Measurements from ENCODE around the gene TENM4. TPM values are rescaled to one million over a fixed set of nuclear protein-coding genes. Genes with fewer than 3 reads are reported as not detected.

TENM4 gene
- polyA plus RNA-seq, 1 of the 3 experiments (the other 2 are of a cell fraction) = 16.7 TPM

- peak; percentile 43 for TF ChIP-seq PBX3 (IDR thresholded peaks at IDR 0.05)
- peak; percentile 66 for TF ChIP-seq TCF12 (IDR thresholded peaks at IDR 0.05)
- peak; percentile 78 for TF ChIP-seq NFIC (IDR thresholded peaks at IDR 0.05; ENCODE audit: borderline replicate concordance)
- TF ChIP-seq RCOR1 (IDR thresholded peaks at IDR 0.05; ENCODE audit: low read length) = no peak
- TF ChIP-seq FOXM1 (IDR thresholded peaks at IDR 0.05; ENCODE audit: low read depth) = no peak
- no peak for TF ChIP-seq SIN3A (IDR thresholded peaks at IDR 0.05; ENCODE audit: borderline replicate concordance, low read depth, low read length)
- no peak for TF ChIP-seq RAD21 (IDR thresholded peaks at IDR 0.05; ENCODE audit: low read length)
- TF ChIP-seq JUND (IDR thresholded peaks at IDR 0.05) = no peak
- TF ChIP-seq SMC3 (IDR thresholded peaks at IDR 0.05; ENCODE audit: low read depth, low read length) = no peak
- no peak for TF ChIP-seq TAF1 (IDR thresholded peaks at IDR 0.05; ENCODE audit: borderline replicate concordance, low read depth, low read length)
- TF ChIP-seq NRF1 (IDR thresholded peaks at IDR 0.05; ENCODE audit: low read depth, low read length) = no peak
- TF ChIP-seq POLR2AphosphoS5 (IDR thresholded peaks at IDR 0.05; ENCODE audit: low read depth, low read length) = no peak
- TF ChIP-seq MEF2A (IDR thresholded peaks at IDR 0.05; ENCODE audit: borderline replicate concordance, low read depth) = no peak
- no peak for TF ChIP-seq GABPA (IDR thresholded peaks at IDR 0.05; ENCODE audit: low read depth)
These were observed 698.4 kb downstream of the TENM4 start (continued) for GRCh38 chr11:78742430-78742829.

- CTCF ChIA-PET = interaction anchor here (0.8 to 1.5 kb wide), 3 partner anchors 56 to 219 kb away, joined by 3 to 4 read pairs (median 3); no protein-coding TSS in a partner anchor
- Histone ChIP-seq H3K4me2 (no peak overlapping the region), H3K4me3 (ENCODE audit: low read depth in 2 of 2, low read length in 1 of 2) (no peak overlapping the region; a peak in 1 of 4 replicates), H3K27ac (ENCODE audit: low read depth in 2 of 2, low read length in 1 of 2) (peak overlapping the region in 1 of 2 experiments; percentile 100; a peak in 2 of 4 replicates), H3K9ac (no peak overlapping the region), H3K36me3 (replicated peaks in 1 of 2; ENCODE audit: control insufficient read depth in 1 of 2, insufficient read depth in 2 of 2, low read length in 1 of 2) (peaks cover 7 to 23% of the 10 kb centered on the region in 2 experiments), H4K20me1 (ENCODE audit: insufficient read depth) (no peaks in the 10 kb centered on the region), H3K9me2 (no peaks in the 10 kb centered on the region), H2AFZ (ENCODE audit: low read depth) (no peak overlapping the region), H3K9me3 (no peaks in the 10 kb centered on the region), H3K79me2 (ENCODE audit: insufficient read depth) (no peaks in the 10 kb centered on the region), H3F3A (replicated peaks; ENCODE audit: insufficient read depth) (no peaks in the 10 kb centered on the region), H3K27me3 (ENCODE audit: insufficient read depth) (no peaks in the 10 kb centered on the region), H3K4me1 (ENCODE audit: control insufficient read depth in 1 of 2, insufficient read depth in 2 of 2, low read depth in 1 of 2, low read length in 1 of 2) (peaks cover 0 to 63% of the 10 kb centered on the region in 2 experiments; a peak in 2 of 4 replicates)
- WGBS (ENCODE audit: low lambda C conversion rate) = 89% methylated on average over 7 of the region's 7 CpGs
- TF ChIP-seq POLR2AphosphoS5 (IDR thresholded peaks at IDR 0.05; ENCODE audit: low read depth, low read length) (no peak), RFX5 (IDR thresholded peaks at IDR 0.05; ENCODE audit: low read length) (no peak), MEF2A (IDR thresholded peaks at IDR 0.05; ENCODE audit: borderline replicate concordance, low read depth) (no peak), FOXM1 (IDR thresholded peaks at IDR 0.05; ENCODE audit: low read depth) (no peak)
- POLR2A ChIA-PET = no interaction called here
- no peak for DNase-seq
These were observed 699.1 kb downstream of the TENM4 start for GRCh38 chr11:78741741-78742140.

Data from SK-N-SH (cell line).